ENCODE data around the gene COL15A1.
"Not testable (repeated sequence)": the region's sequence is repeated elsewhere in the genome, so short reads cannot be mapped to it uniquely, and the experiment has no call there.

The COL15A1 gene

GRCh38 chr9:98907055-98907454 is 36.7 kb upstream of the COL15A1 start:
- no peak for DNase-seq (ENCODE audit: extremely low read depth, low read depth)
- H3K4me3 ChIP-seq (replicated peaks; ENCODE audit: low read depth, low read length) = no peak overlapping the region
- no peak for TF ChIP-seq CTCF (IDR thresholded peaks at IDR 0.05; ENCODE audit: low read depth, low read length, missing control alignments)

GRCh38 chr9:98908897-98909634 is 34.6 kb upstream of the COL15A1 start:
- no peak overlapping the region for H3K4me3 ChIP-seq (replicated peaks; ENCODE audit: low read depth, low read length)
- no peak for DNase-seq (ENCODE audit: extremely low read depth, low read depth)
- TF ChIP-seq CTCF (IDR thresholded peaks at IDR 0.05; ENCODE audit: low read depth, low read length, missing control alignments) = no peak

- DNase-seq (ENCODE audit: extremely low read depth, low read depth) = no peak
- TF ChIP-seq CTCF (IDR thresholded peaks at IDR 0.05; ENCODE audit: low read depth, low read length, missing control alignments) = no peak
- no peak overlapping the region for H3K4me3 ChIP-seq (replicated peaks; ENCODE audit: low read depth, low read length)
These were observed 33.8 kb upstream of the COL15A1 start for GRCh38 chr9:98909935-98910334.

GRCh38 chr9:98911042-98911441 is 32.7 kb upstream of the COL15A1 start:
- no peak for TF ChIP-seq CTCF (IDR thresholded peaks at IDR 0.05; ENCODE audit: low read depth, low read length, missing control alignments)
- no peak overlapping the region for H3K4me3 ChIP-seq (replicated peaks; ENCODE audit: low read depth, low read length)
- DNase-seq (ENCODE audit: extremely low read depth, low read depth) = no peak

- not testable (repeated sequence) for H3K4me3 ChIP-seq (replicated peaks; ENCODE audit: low read depth, low read length); DNase-seq (ENCODE audit: extremely low read depth, low read depth)
These were observed 32.0 kb upstream of the COL15A1 start for GRCh38 chr9:98911738-98912137.

GRCh38 chr9:98912450-98912849 is 31.3 kb upstream of the COL15A1 start:
- no peak overlapping the region for H3K4me3 ChIP-seq (replicated peaks; ENCODE audit: low read depth, low read length)
- DNase-seq (ENCODE audit: extremely low read depth, low read depth) = no peak
- no peak for TF ChIP-seq CTCF (IDR thresholded peaks at IDR 0.05; ENCODE audit: low read depth, low read length, missing control alignments)

- TF ChIP-seq CTCF (IDR thresholded peaks at IDR 0.05; ENCODE audit: low read depth, low read length, missing control alignments) = no peak
- no peak for DNase-seq (ENCODE audit: extremely low read depth, low read depth)
- H3K4me3 ChIP-seq (replicated peaks; ENCODE audit: low read depth, low read length) = no peak overlapping the region
These were observed 30.7 kb upstream of the COL15A1 start for GRCh38 chr9:98913044-98913443.
